ENCODE results near the gene ARHGAP22. TPM values are rescaled to one million over a fixed set of nuclear protein-coding genes. Genes with fewer than 3 reads are reported as not detected.

ARHGAP22 gene
- total RNA-seq, 1 donor from 2014 or later = 2.0 TPM

DNA sequence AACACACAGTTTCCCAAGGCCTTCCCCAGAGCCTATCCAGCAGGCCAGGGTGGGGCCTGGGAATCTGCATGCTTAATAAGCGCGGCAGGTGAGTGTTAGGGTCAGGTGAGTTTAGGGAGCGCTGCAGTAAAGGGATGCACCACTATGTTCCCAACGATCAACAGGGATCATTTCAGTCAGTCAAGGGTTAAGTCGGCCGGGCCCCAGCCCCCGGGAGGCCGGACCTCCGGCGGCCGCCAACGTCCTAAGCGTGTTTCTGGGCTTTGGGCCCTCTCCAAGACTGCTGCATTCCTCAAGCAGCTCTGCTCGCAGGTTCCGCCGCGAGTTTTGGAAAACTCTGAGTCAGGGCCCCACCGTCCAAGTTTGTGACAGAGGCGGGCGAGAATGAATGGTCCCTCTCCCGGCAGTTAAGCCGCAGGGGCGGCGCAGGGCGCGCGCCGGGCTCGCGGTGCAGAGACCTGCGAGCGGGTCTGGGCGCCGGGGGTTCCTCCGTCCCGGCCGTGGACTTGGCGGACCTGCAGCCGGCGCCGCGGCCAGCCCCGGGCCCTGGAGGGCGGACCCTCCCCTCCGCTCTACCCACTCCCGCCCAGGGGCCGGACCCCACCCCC, 81.6 kb downstream of the ARHGAP22 start:
- DNase-seq (ENCODE audit: low spot score in 2 of 2) = peak; percentile 36 to 91
- peak overlapping the region in 1 of 2 donors; percentile 28 for H3K27ac ChIP-seq
- no peaks in the 10 kb centered on the region for H3K9me3 ChIP-seq
- H3K27me3 ChIP-seq = no peaks in the 10 kb centered on the region
- no peak for TF ChIP-seq CTCF (IDR thresholded peaks at IDR 0.05)
- H3K36me3 ChIP-seq = no peaks in the 10 kb centered on the region
- H3K4me1 ChIP-seq = peaks cover 0 to 15% of the 10 kb centered on the region in 2 donors
- peak overlapping the region; percentile 54 to 71 for H3K4me3 ChIP-seq
- intact Hi-C loops (cut with DNase I) = loop anchor here (2.0 to 10.0 kb wide), 2 partner anchors 131 to 217 kb away; partner anchors contain the start of gene MAPK8

DNA sequence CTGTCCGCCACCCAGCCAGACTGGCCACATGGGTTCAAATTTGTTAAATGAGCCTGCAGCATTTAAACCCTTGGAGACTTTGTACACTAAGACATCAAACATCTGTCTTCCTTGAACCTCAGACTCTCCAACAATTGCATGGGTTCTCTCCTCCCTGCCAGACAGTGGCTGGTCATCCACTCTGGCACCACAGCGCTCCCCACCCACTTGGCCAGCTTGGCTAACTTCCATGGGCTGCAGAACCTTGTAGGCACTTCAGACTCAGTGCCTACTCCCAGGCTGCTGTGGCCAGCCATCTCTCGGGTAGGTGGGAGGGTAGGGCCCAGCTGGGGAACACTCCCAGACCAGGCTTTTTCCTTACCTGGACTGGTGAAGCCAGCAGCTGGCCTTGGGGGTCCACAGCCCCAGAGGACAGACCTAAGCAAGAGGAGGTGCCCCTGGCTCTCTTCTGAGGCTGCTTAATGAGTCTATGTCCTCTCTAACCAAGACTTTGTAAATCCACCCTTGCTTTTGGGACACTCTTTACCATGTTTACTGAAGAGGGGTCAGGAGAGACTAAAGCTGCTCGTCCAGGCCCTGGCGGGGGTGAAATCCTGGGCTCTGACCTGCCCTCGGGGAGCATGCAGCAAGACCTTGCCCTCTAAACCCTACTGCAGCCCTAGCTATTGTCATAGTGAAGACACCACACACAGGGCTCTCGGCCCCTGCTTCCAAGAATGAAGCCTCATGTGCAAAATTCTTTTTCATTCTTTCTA, 82.7 kb downstream of the ARHGAP22 start:
- Histone ChIP-seq H3K4me3 (no peak overlapping the region), H3K9me3 (no peaks in the 10 kb centered on the region), H3K4me1 (peaks cover 0 to 15% of the 10 kb centered on the region in 2 donors), H3K27me3 (no peaks in the 10 kb centered on the region), H3K27ac (no peak overlapping the region), H3K36me3 (no peaks in the 10 kb centered on the region)
- intact Hi-C loops (cut with DNase I) = loop anchor here (2.0 to 10.0 kb wide), 2 partner anchors 133 to 215 kb away; partner anchors contain the start of gene MAPK8
- no peak for TF ChIP-seq CTCF (IDR thresholded peaks at IDR 0.05)
- DNase-seq (ENCODE audit: low spot score in 2 of 2) = no peak

DNA sequence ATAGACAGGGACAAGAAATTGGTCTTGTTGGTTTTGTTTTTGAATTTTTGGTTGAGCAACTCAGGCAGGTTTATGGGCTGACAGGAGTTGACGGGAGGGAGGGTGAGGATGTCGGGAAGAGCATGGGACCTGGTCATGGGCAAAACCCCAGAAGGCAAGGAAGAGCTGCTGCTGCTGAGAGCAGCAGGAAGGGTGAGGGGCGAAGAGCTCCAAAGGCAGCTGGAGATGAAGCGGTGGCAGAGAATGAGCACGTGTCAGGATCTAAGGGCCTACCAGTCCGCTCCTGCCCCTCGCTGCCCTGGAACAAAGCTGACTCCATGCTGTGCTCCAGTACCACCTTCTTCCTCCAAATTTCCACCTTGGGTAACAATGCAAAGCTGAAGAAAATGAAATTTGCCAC, 84.3 kb downstream of the ARHGAP22 start:
- no peaks in the 10 kb centered on the region for H3K36me3 ChIP-seq
- peaks cover 0 to 7% of the 10 kb centered on the region in 2 donors for H3K4me1 ChIP-seq
- intact Hi-C loops (cut with DNase I) = loop anchor here (10.0 kb wide), 1 partner anchor 134 kb away; no protein-coding TSS in a partner anchor
- no peak overlapping the region for H3K4me3 ChIP-seq
- H3K27ac ChIP-seq = no peak overlapping the region
- TF ChIP-seq CTCF (IDR thresholded peaks at IDR 0.05) = no peak
- no peak for DNase-seq (ENCODE audit: low spot score in 2 of 2)
- H3K9me3 ChIP-seq = peaks cover 0 to 2% of the 10 kb centered on the region in 2 donors
- H3K27me3 ChIP-seq = no peaks in the 10 kb centered on the region

DNA sequence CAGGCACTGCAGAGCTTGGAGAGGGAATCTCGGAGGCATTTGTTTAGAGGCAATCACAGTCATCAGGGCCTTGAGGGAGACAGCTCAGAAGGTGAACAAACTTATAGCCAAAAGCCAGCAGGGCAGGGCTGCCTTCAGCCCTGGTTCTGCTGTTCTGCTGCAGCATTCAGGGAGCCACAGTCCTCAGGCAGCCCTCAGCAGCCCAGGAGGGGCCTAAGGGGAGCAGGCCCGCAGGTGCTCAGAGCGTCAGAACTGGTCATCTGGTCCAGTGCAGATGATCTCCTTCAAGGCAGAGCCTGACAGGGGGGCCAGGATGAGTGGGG, 84.7 kb downstream of the ARHGAP22 start:
- Histone ChIP-seq H3K27me3 (no peaks in the 10 kb centered on the region), H3K36me3 (no peaks in the 10 kb centered on the region), H3K27ac (no peak overlapping the region), H3K4me1 (peaks cover 0 to 7% of the 10 kb centered on the region in 2 donors), H3K9me3 (peaks cover 0 to 6% of the 10 kb centered on the region in 2 donors), H3K4me3 (no peak overlapping the region)
- intact Hi-C loops (cut with DNase I) = loop anchor here (10.0 kb wide), 1 partner anchor 135 kb away; no protein-coding TSS in a partner anchor
- no peak for TF ChIP-seq CTCF (IDR thresholded peaks at IDR 0.05)
- no peak for DNase-seq (ENCODE audit: low spot score in 2 of 2)

DNA sequence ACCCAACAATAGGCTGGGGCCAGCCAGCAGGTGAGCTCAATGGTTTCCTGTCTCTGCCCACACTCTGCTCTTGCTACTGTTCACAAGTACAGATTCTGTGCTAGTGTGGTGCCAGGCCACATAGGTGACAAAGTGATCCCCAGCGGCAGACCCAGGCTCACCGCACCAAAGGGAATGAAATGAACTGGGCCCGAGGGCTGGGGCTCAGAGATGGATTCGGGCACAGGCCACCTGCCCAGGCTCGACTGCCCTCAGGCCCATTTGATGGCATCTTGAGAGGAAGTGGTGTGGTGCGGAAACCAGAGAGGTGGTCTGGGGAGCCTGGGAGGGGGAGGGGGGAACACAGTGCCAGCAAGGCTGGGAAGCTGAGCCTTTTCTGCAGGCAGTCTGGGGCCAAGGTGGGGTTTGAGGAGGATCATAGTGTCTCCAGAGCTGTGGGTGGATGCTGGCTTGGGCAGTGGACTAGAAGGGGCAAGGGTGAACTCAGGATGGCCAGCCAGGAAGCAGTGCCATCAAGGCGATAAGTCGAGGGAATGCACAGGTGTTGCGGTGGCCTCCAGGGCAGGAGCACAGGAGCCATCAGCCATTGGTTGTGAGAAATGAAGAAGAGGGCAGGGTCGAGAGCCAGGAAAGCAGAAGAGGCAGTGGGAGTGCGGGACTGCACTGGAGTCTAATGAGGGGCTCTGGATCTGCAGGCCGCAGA, 85.2 kb downstream of the ARHGAP22 start:
- Histone ChIP-seq H3K27me3 (no peaks in the 10 kb centered on the region), H3K27ac (no peak overlapping the region), H3K36me3 (no peaks in the 10 kb centered on the region), H3K9me3 (peaks cover 0 to 10% of the 10 kb centered on the region in 2 donors), H3K4me3 (no peak overlapping the region), H3K4me1 (peaks cover 0 to 7% of the 10 kb centered on the region in 2 donors)
- no peak for DNase-seq (ENCODE audit: low spot score in 2 of 2)
- TF ChIP-seq CTCF (IDR thresholded peaks at IDR 0.05) = no peak
- intact Hi-C loops (cut with DNase I) = loop anchor here (10.0 kb wide), 1 partner anchor 135 kb away; no protein-coding TSS in a partner anchor

Measured in ascending aorta (tissue), 2 donors.